ENCODE results near the gene SIK2. TPM values are rescaled to one million over a fixed set of nuclear protein-coding genes. Genes with fewer than 3 reads are reported as not detected.
"Not testable (repeated sequence)": the region's sequence is repeated elsewhere in the genome, so short reads cannot be mapped to it uniquely, and the experiment has no call there.

The SIK2 gene
- total RNA-seq, 1 donor from 2014 or later, result 12.8 TPM

GRCh38 chr11:111623527-111624030, 21.3 kb downstream of the SIK2 start:
- DNase-seq (ENCODE audit: low read depth), result no peak

GRCh38 chr11:111624608-111625007, 22.4 kb downstream of the SIK2 start:
- DNase-seq (ENCODE audit: low read depth), result no peak

- DNase-seq (ENCODE audit: low read depth), result no peak
Observed at GRCh38 chr11:111627591-111627990, 25.3 kb downstream of the SIK2 start.

- DNase-seq (ENCODE audit: low read depth), result no peak
Observed at GRCh38 chr11:111629499-111629898, 27.2 kb downstream of the SIK2 start.

GRCh38 chr11:111631024-111631665, 28.9 kb downstream of the SIK2 start:
- DNase-seq (ENCODE audit: low read depth), result no peak

GRCh38 chr11:111631666-111632039, 29.4 kb downstream of the SIK2 start:
- DNase-seq (ENCODE audit: low read depth), result peak; percentile 80

GRCh38 chr11:111632516-111633220, 30.4 kb downstream of the SIK2 start:
- DNase-seq (ENCODE audit: low read depth), result no peak

- DNase-seq (ENCODE audit: low read depth), result no peak
Observed at GRCh38 chr11:111633248-111633647, 31.0 kb downstream of the SIK2 start.

- DNase-seq (ENCODE audit: low read depth), result peak; percentile 16
Observed at GRCh38 chr11:111633756-111634362, 31.6 kb downstream of the SIK2 start.

GRCh38 chr11:111634981-111635705, 32.9 kb downstream of the SIK2 start:
- no peak for DNase-seq (ENCODE audit: low read depth)

GRCh38 chr11:111635706-111636045, 33.4 kb downstream of the SIK2 start:
- DNase-seq (ENCODE audit: low read depth), result peak; percentile 75

- no peak for DNase-seq (ENCODE audit: low read depth)
Observed at GRCh38 chr11:111637885-111638284, 35.6 kb downstream of the SIK2 start.

- no peak for DNase-seq (ENCODE audit: low read depth)
Observed at GRCh38 chr11:111639226-111639925, 37.1 kb downstream of the SIK2 start.

GRCh38 chr11:111641339-111642015, 39.2 kb downstream of the SIK2 start:
- no peak for DNase-seq (ENCODE audit: low read depth)

GRCh38 chr11:111642542-111642941, 40.3 kb downstream of the SIK2 start:
- no peak for DNase-seq (ENCODE audit: low read depth)

- DNase-seq (ENCODE audit: low read depth), result no peak
Observed at GRCh38 chr11:111644922-111645321, 42.7 kb downstream of the SIK2 start.

- no peak for DNase-seq (ENCODE audit: low read depth)
Observed at GRCh38 chr11:111645657-111646316, 43.5 kb downstream of the SIK2 start.

- DNase-seq (ENCODE audit: low read depth), result not testable (repeated sequence)
Observed at GRCh38 chr11:111651336-111651735, 49.1 kb downstream of the SIK2 start.

- peak; percentile 26 for DNase-seq (ENCODE audit: low read depth)
Observed at GRCh38 chr11:111652184-111652583, 49.9 kb downstream of the SIK2 start.

- no peak for DNase-seq (ENCODE audit: low read depth)
Observed at GRCh38 chr11:111654601-111655000, 52.4 kb downstream of the SIK2 start.
